ENCODE data around the gene GP9. TPM values are rescaled to one million over a fixed set of nuclear protein-coding genes. Genes with fewer than 3 reads are reported as not detected.
A peak's percentile ranks its signal among the peaks of the same experiment; 100 is the strongest.

GP9 gene
- total RNA-seq, 1 experiment from 2014 or later: not detected

DNA sequence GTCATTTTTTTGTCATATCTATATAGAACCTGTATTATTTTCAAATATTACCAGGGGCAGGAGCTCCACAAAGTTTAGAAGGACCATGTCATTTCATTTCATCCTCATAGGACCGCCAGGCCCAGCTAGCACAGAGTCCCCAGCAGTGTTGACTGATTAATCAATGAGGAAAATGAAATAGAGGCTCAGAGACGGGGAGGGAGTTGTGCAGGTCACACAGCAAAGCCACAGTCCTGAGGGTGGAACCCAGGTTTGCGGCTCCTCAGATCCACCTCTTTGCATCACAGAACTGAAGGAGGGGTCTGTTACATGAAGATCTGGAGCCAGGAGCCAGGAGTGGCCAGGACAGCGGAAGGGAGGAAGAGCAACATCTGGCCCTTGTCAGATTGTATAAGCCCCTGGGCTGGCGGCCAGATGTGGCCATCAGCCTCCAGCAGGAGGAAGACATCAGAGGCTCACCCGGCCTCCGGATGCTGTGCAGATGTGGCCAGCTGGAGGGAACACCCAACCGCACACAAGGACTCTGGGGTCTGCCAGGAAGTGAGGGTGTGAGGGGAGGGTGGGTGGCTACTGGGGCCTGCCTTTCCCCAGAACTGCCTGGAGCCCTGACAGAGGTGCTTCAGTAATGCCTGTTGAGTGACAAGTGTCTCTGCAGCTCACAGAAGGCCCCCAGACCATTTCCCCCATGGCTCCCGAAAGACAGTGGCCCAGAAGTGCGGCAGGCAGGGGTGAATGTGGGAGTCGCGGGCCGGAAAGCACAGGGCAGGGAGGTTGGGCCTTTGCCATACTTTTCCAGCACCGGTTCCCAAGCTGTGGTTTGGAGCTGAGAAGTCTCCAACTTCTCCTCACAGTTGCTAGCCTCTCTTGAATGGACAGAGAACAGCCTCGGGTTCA is 38.2 kb upstream of the GP9 start:
- DNase-seq (ENCODE audit: low spot score): no peak
- H3K27me3 ChIP-seq (replicated peaks; ENCODE audit: insufficient read depth, low read depth, low read length, poor library complexity): no peaks in the 10 kb centered on the region
- H3K4me1 ChIP-seq (ENCODE audit: insufficient read depth, low read length, poor library complexity, severe bottlenecking): peaks cover 6% of the 10 kb centered on the region
- TF ChIP-seq, protein P1, sequence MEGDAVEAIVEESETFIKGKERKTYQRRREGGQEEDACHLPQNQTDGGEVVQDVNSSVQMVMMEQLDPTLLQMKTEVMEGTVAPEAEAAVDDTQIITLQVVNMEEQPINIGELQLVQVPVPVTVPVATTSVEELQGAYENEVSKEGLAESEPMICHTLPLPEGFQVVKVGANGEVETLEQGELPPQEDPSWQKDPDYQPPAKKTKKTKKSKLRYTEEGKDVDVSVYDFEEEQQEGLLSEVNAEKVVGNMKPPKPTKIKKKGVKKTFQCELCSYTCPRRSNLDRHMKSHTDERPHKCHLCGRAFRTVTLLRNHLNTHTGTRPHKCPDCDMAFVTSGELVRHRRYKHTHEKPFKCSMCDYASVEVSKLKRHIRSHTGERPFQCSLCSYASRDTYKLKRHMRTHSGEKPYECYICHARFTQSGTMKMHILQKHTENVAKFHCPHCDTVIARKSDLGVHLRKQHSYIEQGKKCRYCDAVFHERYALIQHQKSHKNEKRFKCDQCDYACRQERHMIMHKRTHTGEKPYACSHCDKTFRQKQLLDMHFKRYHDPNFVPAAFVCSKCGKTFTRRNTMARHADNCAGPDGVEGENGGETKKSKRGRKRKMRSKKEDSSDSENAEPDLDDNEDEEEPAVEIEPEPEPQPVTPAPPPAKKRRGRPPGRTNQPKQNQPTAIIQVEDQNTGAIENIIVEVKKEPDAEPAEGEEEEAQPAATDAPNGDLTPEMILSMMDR (conservative IDR thresholded peaks at IDR 0.05; ENCODE audit: low read depth, low read length): no peak
- TF ChIP-seq EZH2 (IDR thresholded peaks at IDR 0.05; ENCODE audit: borderline replicate concordance, low read depth, low read length, poor library complexity, severe bottlenecking): no peak
- POLR2A ChIA-PET (ENCODE audit: low non-redundant PET): interaction anchor here (0.7 kb wide), 1 partner anchor 35 kb away, joined by 4 read pairs; no protein-coding TSS in a partner anchor
- intact Hi-C loops (cut with micrococcal nuclease; ENCODE audit: unreplicated experiment): no loop called here
- BruUV-seq (replicated peaks): no TSS peak
- no peak overlapping the region for H3K4me3 ChIP-seq (ENCODE audit: low read depth, low read length, poor library complexity, severe bottlenecking)
- H3K36me3 ChIP-seq (ENCODE audit: insufficient read depth, low read length, poor library complexity, severe bottlenecking): no peaks in the 10 kb centered on the region
- no peak overlapping the region for H3K27ac ChIP-seq (ENCODE audit: low read depth, low read length, poor library complexity, severe bottlenecking)
- CTCF ChIA-PET: no interaction called here
- no peaks in the 10 kb centered on the region for H3K9me3 ChIP-seq (ENCODE audit: low read depth, low read length, poor library complexity, severe bottlenecking)

DNA sequence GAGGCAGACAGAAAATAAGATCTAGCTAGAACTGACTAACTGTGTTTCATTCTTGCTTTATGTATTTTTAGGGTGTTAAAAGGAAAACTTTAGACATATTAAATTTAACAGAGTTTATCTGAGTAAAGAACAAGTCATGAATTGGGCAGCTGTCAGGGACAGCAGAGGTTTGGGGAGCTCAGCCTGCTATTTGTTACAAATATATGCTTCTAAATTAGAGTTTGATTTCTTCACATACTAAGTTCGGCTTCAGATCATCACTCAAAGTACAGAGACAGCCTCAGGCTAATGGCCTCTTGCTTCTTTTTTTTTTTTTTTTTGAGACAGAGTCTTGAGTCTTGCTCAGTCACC is 37.6 kb upstream of the GP9 start:
- ChIA-PET CTCF (no interaction called here), POLR2A (ENCODE audit: low non-redundant PET) (no interaction called here)
- no peaks in the 10 kb centered on the region for H3K36me3 ChIP-seq (ENCODE audit: insufficient read depth, low read length, poor library complexity, severe bottlenecking)
- TF ChIP-seq, protein P1 (conservative IDR thresholded peaks at IDR 0.05; ENCODE audit: low read depth, low read length): no peak
- TF ChIP-seq EZH2 (IDR thresholded peaks at IDR 0.05; ENCODE audit: borderline replicate concordance, low read depth, low read length, poor library complexity, severe bottlenecking): no peak
- no peak overlapping the region for H3K27ac ChIP-seq (ENCODE audit: low read depth, low read length, poor library complexity, severe bottlenecking)
- H3K9me3 ChIP-seq (ENCODE audit: low read depth, low read length, poor library complexity, severe bottlenecking): no peaks in the 10 kb centered on the region
- no peak overlapping the region for H3K4me3 ChIP-seq (ENCODE audit: low read depth, low read length, poor library complexity, severe bottlenecking)
- no TSS peak for BruUV-seq (replicated peaks)
- no peaks in the 10 kb centered on the region for H3K27me3 ChIP-seq (replicated peaks; ENCODE audit: insufficient read depth, low read depth, low read length, poor library complexity)
- H3K4me1 ChIP-seq (ENCODE audit: insufficient read depth, low read length, poor library complexity, severe bottlenecking): peaks cover 6% of the 10 kb centered on the region
- DNase-seq (ENCODE audit: low spot score): no peak
- intact Hi-C loops (cut with micrococcal nuclease; ENCODE audit: unreplicated experiment): no loop called here

DNA sequence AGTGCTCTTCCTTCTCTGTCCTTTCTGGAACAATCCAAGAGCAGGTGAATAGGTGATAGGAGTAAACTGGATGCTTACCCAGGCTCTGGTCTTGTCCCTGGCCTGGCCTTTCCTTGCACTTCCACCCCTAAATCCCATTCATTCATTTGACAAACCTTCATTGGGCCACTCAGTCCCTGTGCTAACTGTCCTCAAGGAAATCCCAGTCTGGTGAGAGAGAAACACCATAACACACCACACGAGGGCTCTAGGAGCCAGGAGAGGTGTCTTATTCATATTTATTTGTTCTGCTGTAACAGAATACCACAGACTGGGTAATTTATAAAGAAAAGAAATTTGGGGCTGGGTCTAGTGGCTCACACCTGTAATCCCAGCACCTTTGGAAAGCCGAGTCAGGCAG is 36.7 kb upstream of the GP9 start:
- peak; percentile 45 for DNase-seq (ENCODE audit: low spot score)
- Histone ChIP-seq H3K9me3 (ENCODE audit: low read depth, low read length, poor library complexity, severe bottlenecking) (no peaks in the 10 kb centered on the region), H3K36me3 (ENCODE audit: insufficient read depth, low read length, poor library complexity, severe bottlenecking) (no peaks in the 10 kb centered on the region), H3K4me1 (ENCODE audit: insufficient read depth, low read length, poor library complexity, severe bottlenecking) (peaks cover 6% of the 10 kb centered on the region), H3K4me3 (ENCODE audit: low read depth, low read length, poor library complexity, severe bottlenecking) (no peak overlapping the region), H3K27me3 (replicated peaks; ENCODE audit: insufficient read depth, low read depth, low read length, poor library complexity) (no peaks in the 10 kb centered on the region), H3K27ac (ENCODE audit: low read depth, low read length, poor library complexity, severe bottlenecking) (no peak overlapping the region)
- TF ChIP-seq, protein P1 (conservative IDR thresholded peaks at IDR 0.05; ENCODE audit: low read depth, low read length): peak; percentile 47; the same call in 1 of the 2 replicates
- no peak for TF ChIP-seq EZH2 (IDR thresholded peaks at IDR 0.05; ENCODE audit: borderline replicate concordance, low read depth, low read length, poor library complexity, severe bottlenecking)
- ChIA-PET CTCF (no interaction called here), POLR2A (ENCODE audit: low non-redundant PET) (no interaction called here)
- intact Hi-C loops (cut with micrococcal nuclease; ENCODE audit: unreplicated experiment): no loop called here
- no TSS peak for BruUV-seq (replicated peaks)

Measured in A673 (cell line).